HG03039 (cell line): ENCODE results near the gene TIMM10B.

Experiments used
- ATAC-seq: cut with Tn5 transposase; IDR thresholded peaks from one replicate; pipeline ENCODE4 v1.9.1; 2021; ENCODE audit warnings: mild to moderate bottlenecking, moderate library complexity; ENCODE audit not compliant: unreplicated experiment

TIMM10B gene

GRCh38 chr11:6469599-6469998 lies 11.7 kb upstream of the TIMM10B start:
- ATAC-seq = no peak

DNA sequence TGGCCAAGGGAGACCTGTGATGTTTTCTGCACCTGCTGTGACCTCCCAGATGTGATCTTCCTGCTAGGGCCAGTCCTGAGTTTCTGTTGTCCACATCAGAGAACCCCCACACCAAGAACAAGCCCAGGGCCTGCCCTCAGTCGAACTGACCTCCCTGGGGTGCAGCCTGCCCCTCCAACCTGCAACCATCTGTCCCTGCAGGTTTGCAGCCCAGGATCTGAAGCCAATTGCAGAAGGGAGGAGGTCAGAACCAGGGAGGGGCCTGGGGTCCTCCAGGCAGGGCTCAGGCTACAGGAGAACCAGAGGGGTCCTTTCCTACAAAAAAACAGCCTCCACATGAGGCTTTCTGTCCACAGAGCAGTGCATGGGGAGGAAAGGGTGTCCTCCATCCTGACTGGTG lies 8.4 kb upstream of the TIMM10B start:
- no peak for ATAC-seq

GRCh38 chr11:6473451-6474412 lies 7.6 kb upstream of the TIMM10B start, which contains the start of gene TRIM3:
Gene TRIM3, minus strand, starts transcription at chr11:6473941. Its CDS starts 8,246 bp downstream, at chr11:6465695.
- ATAC-seq = peak; percentile 67

DNA sequence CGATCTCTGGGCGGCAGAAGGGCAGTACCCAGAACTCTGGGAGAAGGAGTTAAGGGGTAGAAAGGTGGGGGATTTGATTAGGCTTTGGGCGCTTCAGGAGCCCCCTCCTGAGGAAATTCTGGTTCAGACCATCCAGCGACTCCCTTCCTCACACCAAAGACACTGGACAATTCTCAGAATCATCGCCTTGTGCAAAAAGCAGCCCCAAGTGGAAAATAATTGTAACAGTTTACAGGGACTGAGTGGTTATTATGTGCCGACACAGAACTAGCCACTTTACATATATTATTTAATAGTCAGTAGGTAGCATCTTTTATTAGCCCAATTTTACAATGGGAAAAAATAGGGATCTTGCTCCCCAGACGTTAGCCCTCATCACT lies 6.9 kb upstream of the TIMM10B start:
- ATAC-seq = no peak

- no peak for ATAC-seq
Observed at GRCh38 chr11:6474806-6475500, 6.3 kb upstream of the TIMM10B start.

GRCh38 chr11:6475936-6476335 lies 5.4 kb upstream of the TIMM10B start:
- ATAC-seq = no peak

- no peak for ATAC-seq
Observed at GRCh38 chr11:6476571-6476970, 4.7 kb upstream of the TIMM10B start.

GRCh38 chr11:6480299-6480914 lies 894 bp upstream of the TIMM10B start:
- no peak for ATAC-seq

- no peak for ATAC-seq
Observed at GRCh38 chr11:6481924-6482275, 599 bp downstream of the TIMM10B start.

DNA sequence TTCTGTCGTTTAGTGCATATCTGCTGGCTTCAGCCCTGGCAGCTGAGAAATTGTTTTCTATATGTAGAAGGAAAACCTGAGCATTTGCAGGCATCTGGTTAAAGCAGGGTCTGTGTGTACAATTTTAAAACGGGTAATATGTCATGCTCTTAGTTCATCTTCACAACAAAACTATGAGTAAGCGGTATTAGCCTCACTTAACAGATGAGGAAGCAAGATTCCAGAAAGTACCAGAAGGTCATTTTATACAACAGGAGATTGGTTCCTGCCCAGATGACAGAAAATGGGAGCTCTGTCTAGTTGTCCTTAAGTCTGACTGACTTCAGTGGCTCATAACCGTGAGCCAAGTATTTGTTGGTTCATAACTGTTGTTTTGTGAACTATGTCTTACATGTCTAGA lies 1.1 kb downstream of the TIMM10B start:
- ATAC-seq = no peak

GRCh38 chr11:6483015-6483414 lies 1.7 kb downstream of the TIMM10B start:
- no peak for ATAC-seq

GRCh38 chr11:6485661-6486060 lies 4.4 kb downstream of the TIMM10B start:
- no peak for ATAC-seq

DNA sequence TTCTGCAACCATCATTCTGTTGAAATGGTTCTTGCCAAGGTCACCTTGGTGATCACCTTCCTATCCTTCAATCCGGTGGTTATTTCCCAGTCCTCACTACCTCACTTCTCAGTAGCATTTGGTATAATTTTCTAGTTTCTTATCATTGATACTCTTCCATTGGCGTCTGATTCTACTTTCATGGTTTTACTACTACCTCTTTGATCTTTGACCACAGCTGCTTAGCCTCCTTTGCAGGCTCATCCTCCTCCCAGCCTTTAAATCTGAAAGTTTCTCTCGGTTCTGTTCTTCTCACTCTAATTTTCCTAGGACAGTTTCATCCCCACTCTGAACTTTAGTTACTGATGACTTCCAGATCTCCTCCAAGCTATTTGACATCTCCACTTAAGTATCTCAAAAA lies 5.0 kb downstream of the TIMM10B start:
- no peak for ATAC-seq

- no peak for ATAC-seq
Observed at GRCh38 chr11:6486938-6487337, 5.6 kb downstream of the TIMM10B start.

GRCh38 chr11:6488342-6488741 lies 7.0 kb downstream of the TIMM10B start:
- ATAC-seq = no peak

DNA sequence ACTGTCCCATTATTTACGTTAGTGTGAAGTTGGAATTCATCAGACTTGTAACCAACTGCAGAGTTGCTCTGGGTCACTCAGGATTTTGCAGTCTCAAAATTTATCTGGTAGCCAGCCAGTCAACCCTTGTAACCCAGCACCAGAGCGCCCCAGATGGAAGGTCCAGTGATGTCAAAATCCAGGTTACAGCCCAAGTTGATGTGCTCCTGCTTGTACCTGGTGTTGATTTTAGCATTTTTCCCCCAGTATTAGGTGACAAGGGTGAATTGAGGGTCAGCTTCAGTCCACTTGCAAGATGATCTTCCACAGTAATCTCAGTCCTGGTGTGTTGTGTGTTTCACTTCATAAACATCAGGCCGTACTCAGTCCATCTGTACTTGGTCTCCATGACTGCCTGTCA lies 7.5 kb downstream of the TIMM10B start:
- ATAC-seq = no peak

- no peak for ATAC-seq
Observed at GRCh38 chr11:6489306-6489705, 8.0 kb downstream of the TIMM10B start.

GRCh38 chr11:6497069-6497839 lies 16.0 kb downstream of the TIMM10B start, which contains the start of gene DNHD1:
Gene DNHD1, plus strand, starts transcription at chr11:6497280. Its CDS starts 936 bp downstream, at chr11:6498216.
- ATAC-seq = no peak

DNA sequence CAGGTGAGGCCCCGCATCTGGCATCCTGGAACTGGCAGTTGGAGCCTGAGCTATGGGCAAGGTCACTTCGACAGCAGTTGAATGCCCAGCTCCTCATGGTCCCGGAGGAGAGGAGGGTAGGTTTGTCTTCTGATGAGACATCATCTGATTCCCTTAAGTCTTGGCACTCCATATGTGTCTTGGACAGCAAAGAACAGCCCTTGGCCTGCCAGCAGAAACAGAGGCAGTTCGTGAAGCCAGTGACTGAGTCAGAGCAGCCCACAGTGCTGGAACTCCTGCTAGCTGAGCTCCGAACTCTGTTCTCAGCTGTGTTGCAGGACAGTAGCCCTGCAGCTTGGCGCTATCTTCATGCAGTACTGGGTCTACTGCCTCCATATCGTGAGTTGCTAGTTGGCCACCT lies 16.8 kb downstream of the TIMM10B start:
- ATAC-seq = no peak

GRCh38 chr11:6498544-6498943 lies 17.2 kb downstream of the TIMM10B start:
- no peak for ATAC-seq

- no peak for ATAC-seq
Observed at GRCh38 chr11:6502382-6502781, 21.1 kb downstream of the TIMM10B start.
